GM12878 (cell line): ENCODE data around the gene DLG2. TPM values are rescaled to one million over a fixed set of nuclear protein-coding genes. Genes with fewer than 3 reads are reported as not detected.

Experiments
- ATAC-seq: fragments of 200-7000 bp; cut with Tn5 transposase; 3 replicates; pipeline ENCODE4 v1.9.1; 2020; ENCODE audit warnings: mild to moderate bottlenecking, moderate library complexity
- BruUV-seq: library from RNA; stranded (reverse); fragments of 400-500 nt; replicated peaks from 2 replicates; lab custom pipeline; 2021; lab: Mats Ljungman, UMichigan
- CTCF ChIA-PET: fragments of 300-600 bp; sonication (Branson Sonifier 250); formaldehyde crosslinking; extraction: SDS; loops from one replicate; lab custom pipeline; 2021; ENCODE audit warnings: inconsistent platforms; lab: Yijun Ruan, JAX
- POLR2A ChIA-PET: fragments of 350-600 bp; formaldehyde crosslinking; extraction: SDS; loops from one replicate; lab custom pipeline; 2021; ENCODE audit warnings: inconsistent platforms; lab: Charles Lee
- RAD21 ChIA-PET: fragments of 300-600 bp; sonication (Branson Sonifier 250); formaldehyde crosslinking; loops from one replicate; lab custom pipeline; 2023; ENCODE audit warnings: antibody characterized with exemption; ENCODE audit not compliant: unreplicated experiment; lab: Charles Lee
- SMC1A ChIA-PET: fragments of 300-600 bp; sonication (Branson Sonifier 250); formaldehyde crosslinking; loops from one replicate; lab custom pipeline; 2023; ENCODE audit not compliant: unreplicated experiment, uncharacterized antibody; lab: Charles Lee
- DNase-seq: peaks from one replicate; pipeline ENCODE4 v3.0.0-alpha.2; 2011; ENCODE audit warnings: low read depth, low spot score
- FAIRE-seq: peaks from 3 replicates; lab custom pipeline; 2011; peaks lifted over from hg19 to GRCh38; lab: Jason Lieb, UNC
- H2AFZ ChIP-seq: 2 replicates; pipeline ENCODE4 v1.6.0; 2011; ENCODE audit warnings: low read depth, low read length, control low read depth; ENCODE audit not compliant: control insufficient read depth
- H3K27ac ChIP-seq: 2 replicates; pipeline ENCODE4 v1.5.1; 2011; ENCODE audit warnings: control low read depth; ENCODE audit not compliant: control insufficient read depth, insufficient read depth
- H3K27me3 ChIP-seq, 2 experiments: replicated peaks in 1 of 2; 2 replicates each; pipeline versions ENCODE4 v1.6.0 to v1.6.1; 2011; ENCODE audit warnings: low read length in 1 of 2; ENCODE audit not compliant: control insufficient read depth in 2 of 2, insufficient read depth in 2 of 2
- H3K36me3 ChIP-seq, 2 experiments: 2 replicates each; pipeline ENCODE4 v1.5.1; 2011; ENCODE audit warnings: low read length in 1 of 2; ENCODE audit not compliant: control insufficient read depth in 2 of 2, insufficient read depth in 2 of 2
- H3K4me1 ChIP-seq: 2 replicates; pipeline ENCODE4 v1.6.1; 2011; ENCODE audit warnings: mild to moderate bottlenecking, low read length, moderate library complexity, mixed read lengths; ENCODE audit not compliant: control insufficient read depth, insufficient read depth
- H3K4me2 ChIP-seq: 2 replicates; pipeline ENCODE4 v1.6.0; 2011; ENCODE audit warnings: control low read depth; ENCODE audit not compliant: control insufficient read depth, insufficient read depth
- H3K4me3 ChIP-seq: fragments of 200-600 bp; sonication (generic); 2 replicates; pipeline ENCODE4 v1.5.1; 2016
- H3K79me2 ChIP-seq: 2 replicates; pipeline ENCODE4 v1.6.0; 2011; ENCODE audit warnings: low read length; ENCODE audit not compliant: control insufficient read depth, insufficient read depth
- H3K9ac ChIP-seq: 2 replicates; pipeline ENCODE4 v1.8.0; 2011; ENCODE audit warnings: low read length, control low read depth, mixed read lengths; ENCODE audit not compliant: control insufficient read depth, insufficient read depth
- H3K9me3 ChIP-seq: replicated peaks from 3 replicates; pipeline ENCODE4 v1.5.1; 2011; ENCODE audit warnings: mild to moderate bottlenecking, low read length; ENCODE audit not compliant: control insufficient read depth, insufficient read depth
- H4K20me1 ChIP-seq: 2 replicates; pipeline ENCODE4 v1.6.0; 2011; ENCODE audit not compliant: control insufficient read depth, insufficient read depth
- BHLHE40 ChIP-seq, 2 experiments: fragments of 450-650 bp in 1 of 2; IDR thresholded peaks; 2 replicates each; pipeline ENCODE4 v1.6.1; 2011 to 2017; ENCODE audit warnings: low read depth in 2 of 2, borderline replicate concordance in 1 of 2, improper control_type of control experiment in 1 of 2, low read length in 1 of 2, mild to moderate bottlenecking in 1 of 2
- CREM ChIP-seq: IDR thresholded peaks from 2 replicates; pipeline ENCODE4 v1.6.1; 2014; ENCODE audit warnings: antibody characterized with exemption, low read depth
- EGR1 ChIP-seq, 2 experiments: IDR thresholded peaks; 1 replicate in 1 of 2; 2 replicates in 1 of 2; pipeline ENCODE4 v1.6.1; 2011 to 2012; ENCODE audit warnings: low read depth in 2 of 2, low read length in 2 of 2, borderline replicate concordance in 1 of 2, mild to moderate bottlenecking in 1 of 2, moderate library complexity in 1 of 2
- IKZF2 ChIP-seq, 2 experiments: fragments of 450-650 bp; IDR thresholded peaks; 2 replicates each; pipeline ENCODE4 v1.6.1; 2017; ENCODE audit warnings: mild to moderate bottlenecking in 2 of 2, moderate library complexity in 2 of 2
- JUNB ChIP-seq: IDR thresholded peaks from 2 replicates; pipeline ENCODE4 v1.6.1; 2016; ENCODE audit warnings: antibody characterized with exemption, mild to moderate bottlenecking
- MYB ChIP-seq: fragments of 150-350 bp; IDR thresholded peaks from 2 replicates; pipeline ENCODE4 v1.6.1; 2014; ENCODE audit warnings: mild to moderate bottlenecking, low read depth, low read length, borderline replicate concordance
- NFYA ChIP-seq: IDR thresholded peaks from 2 replicates; pipeline ENCODE4 v1.6.1; 2011; ENCODE audit warnings: low read depth, mild to moderate bottlenecking, low read length, improper control_type of control experiment, borderline replicate concordance
- NR2C2 ChIP-seq: IDR thresholded peaks from 2 replicates; pipeline ENCODE4 v1.6.1; 2011; ENCODE audit warnings: borderline replicate concordance, low read depth; ENCODE audit not compliant: control insufficient read depth, insufficient read length
- NR2F1 ChIP-seq: fragments of 450-650 bp; conservative IDR thresholded peaks from 2 replicates; pipeline ENCODE4 v1.6.1; 2017; ENCODE audit warnings: mild to moderate bottlenecking
- SIX5 ChIP-seq: IDR thresholded peaks from 2 replicates; pipeline ENCODE4 v1.6.1; 2011; ENCODE audit warnings: mild to moderate bottlenecking, low read depth, low read length, moderate library complexity; ENCODE audit not compliant: severe bottlenecking
- ZNF24 ChIP-seq: fragments of 450-650 bp; IDR thresholded peaks from 2 replicates; pipeline ENCODE4 v1.6.1; 2017; ENCODE audit warnings: antibody characterized with exemption, mild to moderate bottlenecking
- WGBS: methylation state at CpG from one replicate; pipeline ENCODE4 v1.1.6; 2016; ENCODE audit warnings: low lambda C conversion rate; ENCODE audit not compliant: insufficient replicate concordance, insufficient coverage; ENCODE audit errors: missing lambda C conversion rate; 5-methylcytosine and 5-hydroxymethylcytosine counted together
- in situ Hi-C: fragments of 300-500 bp; cut with MboI; formaldehyde crosslinking; loops from 9 replicates; pipeline ENCODE4 v1.14.3; 2018; ENCODE audit warnings: mixed read lengths
- intact Hi-C: fragments of 100-400 bp; cut with micrococcal nuclease; formaldehyde crosslinking; loops from one replicate; pipeline ENCODE4 v1.14.2; 2022; ENCODE audit not compliant: unreplicated experiment
- polyA plus RNA-seq, 11 experiments: library from polyadenylated mRNA; depleted of rRNA in 4 of 11; unstranded in 6 of 11; stranded (reverse) in 5 of 11; fragments of >200 nt; fragmentation: Nextera tagmentation in 4 of 11; fragmentation: Illumina TruSeq in 1 of 11; extraction: Ambion mirVana in 4 of 11; extraction: Trizol in 1 of 11; gene quantifications; 1 replicate in 1 of 11; 2 replicates in 10 of 11; pipeline versions ENCODE4 v1.2.1 to v1.2.3, GENCODE V29; 2011 to 2016; ENCODE audit warnings: inconsistent platforms in 2 of 11, missing spikeins in 2 of 11, low read depth in 1 of 11
- total RNA-seq, 4 experiments: library from RNA; depleted of rRNA in 3 of 4; stranded (reverse); fragments of >200 nt in 3 of 4; fragmentation: Illumina TruSeq in 1 of 4; extraction: Trizol in 1 of 4; gene quantifications; 2 replicates each; pipeline versions ENCODE4 v1.2.1 to v1.2.3, GENCODE V29; 2013 to 2021
- TF ChIP-seq, protein P1 (sequence below): IDR thresholded peaks from 2 replicates; pipeline ENCODE4 v1.6.1; 2011; ENCODE audit warnings: borderline replicate concordance, low read depth, mild to moderate bottlenecking, moderate library complexity, mixed read lengths, low read length; ENCODE audit not compliant: insufficient read depth; ENCODE audit errors: extremely low read length
- TF ChIP-seq, protein P2 (sequence below): fragments of 450-650 bp; IDR thresholded peaks from 2 replicates; pipeline ENCODE4 v1.6.1; 2017; ENCODE audit warnings: low read depth, mild to moderate bottlenecking, moderate library complexity
- TF ChIP-seq, protein P3 (sequence below): IDR thresholded peaks from 2 replicates; pipeline ENCODE4 v1.6.1; 2011; ENCODE audit warnings: low read depth, low read length, improper control_type of control experiment, borderline replicate concordance
- TF ChIP-seq, protein P4 (sequence below): IDR thresholded peaks from 2 replicates; pipeline ENCODE4 v1.6.1; 2012; ENCODE audit warnings: mild to moderate bottlenecking, low read depth, low read length

The DLG2 gene
- total and polyA plus RNA-seq, 10 of the 15 experiments (the other 5 are each of a cell fraction or from before 2014, with no cell fraction given): 0.09 to 0.98 (median 0.35) TPM

DNA sequence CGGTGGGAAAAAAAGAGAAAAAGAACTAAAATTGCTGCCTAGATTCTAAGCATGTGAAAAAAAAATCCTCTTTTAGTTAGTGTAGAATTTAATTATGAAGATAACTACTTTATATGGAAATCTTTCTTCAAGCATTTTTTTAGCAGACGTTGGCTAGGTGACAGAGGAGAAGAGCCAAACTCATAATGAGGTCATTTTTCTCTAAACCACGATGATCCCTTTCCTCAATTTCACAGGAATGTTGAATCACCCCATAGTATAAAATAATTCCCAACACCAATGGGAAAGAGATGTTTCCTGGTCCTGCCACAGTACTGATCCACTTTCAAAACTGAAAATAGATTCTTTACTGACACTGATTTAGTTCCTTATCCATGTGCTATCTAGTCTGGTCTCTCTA, 319.8 kb downstream of the DLG2 start:
- Histone ChIP-seq H3K9ac (no peak overlapping the region), H4K20me1 (no peaks in the 10 kb centered on the region), H2AFZ (no peak overlapping the region), H3K27ac (no peak overlapping the region), H3K4me1 (no peaks in the 10 kb centered on the region), H3K9me3 (no peaks in the 10 kb centered on the region), H3K4me3 (no peak overlapping the region)
- no TSS peak for BruUV-seq
- RAD21 ChIA-PET: no interaction called here
- POLR2A ChIA-PET: no interaction called here
- intact Hi-C loops: no loop called here
- SMC1A ChIA-PET: interaction anchor here (1.0 kb wide), 1 partner anchor 10 kb away, joined by 3 read pairs; no protein-coding TSS in a partner anchor
- FAIRE-seq: no peak
- TF ChIP-seq SIX5: no peak
- no peak for TF ChIP-seq ZNF24
- TF ChIP-seq MYB: no peak
- no peak for TF ChIP-seq BHLHE40 (IDR thresholded peaks at IDR 0.05; ENCODE audit: borderline replicate concordance in 1 of 2, low read depth in 2 of 2, low read length in 1 of 2)
- TF ChIP-seq, protein P1, sequence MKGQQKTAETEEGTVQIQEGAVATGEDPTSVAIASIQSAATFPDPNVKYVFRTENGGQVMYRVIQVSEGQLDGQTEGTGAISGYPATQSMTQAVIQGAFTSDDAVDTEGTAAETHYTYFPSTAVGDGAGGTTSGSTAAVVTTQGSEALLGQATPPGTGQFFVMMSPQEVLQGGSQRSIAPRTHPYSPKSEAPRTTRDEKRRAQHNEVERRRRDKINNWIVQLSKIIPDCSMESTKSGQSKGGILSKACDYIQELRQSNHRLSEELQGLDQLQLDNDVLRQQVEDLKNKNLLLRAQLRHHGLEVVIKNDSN: no peak
- TF ChIP-seq, protein P2, sequence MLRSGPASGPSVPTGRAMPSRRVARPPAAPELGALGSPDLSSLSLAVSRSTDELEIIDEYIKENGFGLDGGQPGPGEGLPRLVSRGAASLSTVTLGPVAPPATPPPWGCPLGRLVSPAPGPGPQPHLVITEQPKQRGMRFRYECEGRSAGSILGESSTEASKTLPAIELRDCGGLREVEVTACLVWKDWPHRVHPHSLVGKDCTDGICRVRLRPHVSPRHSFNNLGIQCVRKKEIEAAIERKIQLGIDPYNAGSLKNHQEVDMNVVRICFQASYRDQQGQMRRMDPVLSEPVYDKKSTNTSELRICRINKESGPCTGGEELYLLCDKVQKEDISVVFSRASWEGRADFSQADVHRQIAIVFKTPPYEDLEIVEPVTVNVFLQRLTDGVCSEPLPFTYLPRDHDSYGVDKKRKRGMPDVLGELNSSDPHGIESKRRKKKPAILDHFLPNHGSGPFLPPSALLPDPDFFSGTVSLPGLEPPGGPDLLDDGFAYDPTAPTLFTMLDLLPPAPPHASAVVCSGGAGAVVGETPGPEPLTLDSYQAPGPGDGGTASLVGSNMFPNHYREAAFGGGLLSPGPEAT: no peak
- TF ChIP-seq NR2F1: no peak
- no peak for TF ChIP-seq JUNB
- TF ChIP-seq CREM: no peak
- TF ChIP-seq, protein P3, sequence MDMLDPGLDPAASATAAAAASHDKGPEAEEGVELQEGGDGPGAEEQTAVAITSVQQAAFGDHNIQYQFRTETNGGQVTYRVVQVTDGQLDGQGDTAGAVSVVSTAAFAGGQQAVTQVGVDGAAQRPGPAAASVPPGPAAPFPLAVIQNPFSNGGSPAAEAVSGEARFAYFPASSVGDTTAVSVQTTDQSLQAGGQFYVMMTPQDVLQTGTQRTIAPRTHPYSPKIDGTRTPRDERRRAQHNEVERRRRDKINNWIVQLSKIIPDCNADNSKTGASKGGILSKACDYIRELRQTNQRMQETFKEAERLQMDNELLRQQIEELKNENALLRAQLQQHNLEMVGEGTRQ: no peak
- TF ChIP-seq IKZF2 (IDR thresholded peaks at IDR 0.05): no peak
- TF ChIP-seq, protein P4, sequence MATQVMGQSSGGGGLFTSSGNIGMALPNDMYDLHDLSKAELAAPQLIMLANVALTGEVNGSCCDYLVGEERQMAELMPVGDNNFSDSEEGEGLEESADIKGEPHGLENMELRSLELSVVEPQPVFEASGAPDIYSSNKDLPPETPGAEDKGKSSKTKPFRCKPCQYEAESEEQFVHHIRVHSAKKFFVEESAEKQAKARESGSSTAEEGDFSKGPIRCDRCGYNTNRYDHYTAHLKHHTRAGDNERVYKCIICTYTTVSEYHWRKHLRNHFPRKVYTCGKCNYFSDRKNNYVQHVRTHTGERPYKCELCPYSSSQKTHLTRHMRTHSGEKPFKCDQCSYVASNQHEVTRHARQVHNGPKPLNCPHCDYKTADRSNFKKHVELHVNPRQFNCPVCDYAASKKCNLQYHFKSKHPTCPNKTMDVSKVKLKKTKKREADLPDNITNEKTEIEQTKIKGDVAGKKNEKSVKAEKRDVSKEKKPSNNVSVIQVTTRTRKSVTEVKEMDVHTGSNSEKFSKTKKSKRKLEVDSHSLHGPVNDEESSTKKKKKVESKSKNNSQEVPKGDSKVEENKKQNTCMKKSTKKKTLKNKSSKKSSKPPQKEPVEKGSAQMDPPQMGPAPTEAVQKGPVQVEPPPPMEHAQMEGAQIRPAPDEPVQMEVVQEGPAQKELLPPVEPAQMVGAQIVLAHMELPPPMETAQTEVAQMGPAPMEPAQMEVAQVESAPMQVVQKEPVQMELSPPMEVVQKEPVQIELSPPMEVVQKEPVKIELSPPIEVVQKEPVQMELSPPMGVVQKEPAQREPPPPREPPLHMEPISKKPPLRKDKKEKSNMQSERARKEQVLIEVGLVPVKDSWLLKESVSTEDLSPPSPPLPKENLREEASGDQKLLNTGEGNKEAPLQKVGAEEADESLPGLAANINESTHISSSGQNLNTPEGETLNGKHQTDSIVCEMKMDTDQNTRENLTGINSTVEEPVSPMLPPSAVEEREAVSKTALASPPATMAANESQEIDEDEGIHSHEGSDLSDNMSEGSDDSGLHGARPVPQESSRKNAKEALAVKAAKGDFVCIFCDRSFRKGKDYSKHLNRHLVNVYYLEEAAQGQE: no peak
- TF ChIP-seq EGR1 (IDR thresholded peaks at IDR 0.05; ENCODE audit: borderline replicate concordance in 1 of 2, low read depth in 2 of 2, low read length in 2 of 2): no peak
- TF ChIP-seq NFYA: no peak
- no peak for TF ChIP-seq NR2C2
- TF ChIP-seq, all 136 proteins: peak for 0
- Histone ChIP-seq H3K36me3 (no peaks in the 10 kb centered on the region), H3K79me2 (no peaks in the 10 kb centered on the region), H3K27me3 (no peaks in the 10 kb centered on the region), H3K4me2 (no peak overlapping the region)
- DNase-seq (no peak), ATAC-seq (no peak)
- CTCF ChIA-PET: no interaction called here
- 50% methylated on average over 3 of the region's 3 CpGs for WGBS
- in situ Hi-C loops: no loop called here
